Esophagus mucosa (tissue), 1 donor: Measurements from ENCODE around the gene SMCR8. TPM values are rescaled to one million over a fixed set of nuclear protein-coding genes. Genes with fewer than 3 reads are reported as not detected.
"Not testable (repeated sequence)": the region's sequence is repeated elsewhere in the genome, so short reads cannot be mapped to it uniquely, and the experiment has no call there.

ENCODE experiments used
- ATAC-seq: fragments of 200-7000 bp; cut with Tn5 transposase; one replicate; pipeline ENCODE4 v1.9.1; 2020
- total RNA-seq: library from RNA; stranded (reverse); gene quantifications from one replicate; pipeline ENCODE4 v1.2.4, GENCODE V29; 2023
- donor health status: DM: yes; HTN: yes; CAD: no.

Gene SMCR8
- total RNA-seq, 1 donor from 2014 or later, result 8.6 TPM

DNA sequence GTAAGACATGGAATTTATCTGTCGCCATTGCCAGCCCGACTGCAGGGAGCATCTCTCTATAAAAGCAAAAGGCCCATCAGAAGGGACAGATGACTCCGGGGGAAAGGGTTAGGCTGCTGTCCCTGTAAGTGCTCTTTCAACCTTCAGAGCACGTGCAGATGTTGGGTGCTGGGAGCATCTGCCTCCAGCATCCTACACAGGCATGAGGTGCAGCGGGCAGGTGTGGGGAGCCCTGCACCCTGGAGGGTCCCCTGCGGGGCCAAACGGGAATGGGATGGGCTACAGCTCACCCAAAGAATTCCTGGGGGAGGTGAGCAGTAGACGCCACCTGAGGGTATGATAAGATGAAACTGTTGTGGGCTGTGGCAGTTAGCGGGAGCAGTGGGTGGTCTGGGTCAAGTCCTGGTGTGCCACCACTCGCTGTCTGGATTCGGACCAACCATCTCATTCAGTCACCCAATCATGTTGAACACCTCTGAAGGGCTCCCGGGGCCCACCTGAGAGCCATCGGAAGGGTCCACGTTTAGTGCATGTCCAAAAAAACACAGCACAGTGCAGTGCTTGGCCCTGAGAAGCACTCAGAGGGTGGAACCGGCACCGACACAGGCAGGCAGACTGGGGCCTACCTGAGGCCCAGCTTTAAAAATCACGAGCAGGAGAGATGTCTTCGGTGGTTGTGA is 3.8 kb downstream of the SMCR8 start:
- ATAC-seq, result no peak

GRCh38 chr17:18319604-18320256 is 4.6 kb downstream of the SMCR8 start:
- ATAC-seq, result peak; percentile 4

GRCh38 chr17:18320301-18320700 is 5.2 kb downstream of the SMCR8 start:
- no peak for ATAC-seq

DNA sequence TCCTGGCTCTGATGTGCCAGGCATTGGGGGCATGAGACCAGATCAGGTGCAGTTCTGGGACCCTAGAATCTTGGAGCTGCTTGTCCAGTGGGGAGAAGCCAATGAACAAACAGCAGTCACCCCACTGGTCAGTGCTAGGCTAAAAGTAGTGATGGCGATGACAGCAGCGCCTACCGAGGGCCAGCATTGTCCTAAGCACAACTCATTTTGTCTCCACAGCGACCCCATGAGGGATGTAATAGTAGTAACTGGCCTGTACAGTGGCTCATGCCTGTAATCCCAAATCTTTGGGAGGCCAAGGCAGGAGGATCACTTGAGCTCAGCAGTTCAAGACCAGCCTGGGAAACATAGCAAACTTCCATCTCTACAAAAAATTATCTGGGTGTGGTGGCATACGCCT is 6.2 kb downstream of the SMCR8 start:
- no peak for ATAC-seq

GRCh38 chr17:18322522-18322921 is 7.4 kb downstream of the SMCR8 start:
- no peak for ATAC-seq

DNA sequence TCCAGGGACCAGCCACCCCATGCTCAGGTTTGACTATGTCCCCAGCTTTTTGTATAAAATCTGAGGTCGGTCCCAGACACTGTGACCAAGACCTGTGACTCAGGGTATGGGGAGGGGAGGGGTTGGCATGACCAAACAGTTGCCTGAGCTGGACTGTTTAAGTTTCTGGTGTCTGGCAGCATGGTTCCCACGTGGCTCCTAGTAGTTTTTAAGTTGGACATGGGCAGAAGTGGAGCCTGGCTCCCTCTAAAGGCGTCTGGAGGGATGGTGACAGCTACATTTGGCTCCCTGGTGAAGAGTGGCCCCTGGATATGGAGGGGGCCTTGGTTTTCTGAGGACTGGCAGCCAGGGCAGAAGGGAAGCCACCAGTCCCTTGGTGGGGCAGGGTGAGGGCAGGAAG is 7.9 kb downstream of the SMCR8 start:
- peak; percentile 17 for ATAC-seq

- ATAC-seq, result no peak
Observed at GRCh38 chr17:18323507-18324139, 8.5 kb downstream of the SMCR8 start.

DNA sequence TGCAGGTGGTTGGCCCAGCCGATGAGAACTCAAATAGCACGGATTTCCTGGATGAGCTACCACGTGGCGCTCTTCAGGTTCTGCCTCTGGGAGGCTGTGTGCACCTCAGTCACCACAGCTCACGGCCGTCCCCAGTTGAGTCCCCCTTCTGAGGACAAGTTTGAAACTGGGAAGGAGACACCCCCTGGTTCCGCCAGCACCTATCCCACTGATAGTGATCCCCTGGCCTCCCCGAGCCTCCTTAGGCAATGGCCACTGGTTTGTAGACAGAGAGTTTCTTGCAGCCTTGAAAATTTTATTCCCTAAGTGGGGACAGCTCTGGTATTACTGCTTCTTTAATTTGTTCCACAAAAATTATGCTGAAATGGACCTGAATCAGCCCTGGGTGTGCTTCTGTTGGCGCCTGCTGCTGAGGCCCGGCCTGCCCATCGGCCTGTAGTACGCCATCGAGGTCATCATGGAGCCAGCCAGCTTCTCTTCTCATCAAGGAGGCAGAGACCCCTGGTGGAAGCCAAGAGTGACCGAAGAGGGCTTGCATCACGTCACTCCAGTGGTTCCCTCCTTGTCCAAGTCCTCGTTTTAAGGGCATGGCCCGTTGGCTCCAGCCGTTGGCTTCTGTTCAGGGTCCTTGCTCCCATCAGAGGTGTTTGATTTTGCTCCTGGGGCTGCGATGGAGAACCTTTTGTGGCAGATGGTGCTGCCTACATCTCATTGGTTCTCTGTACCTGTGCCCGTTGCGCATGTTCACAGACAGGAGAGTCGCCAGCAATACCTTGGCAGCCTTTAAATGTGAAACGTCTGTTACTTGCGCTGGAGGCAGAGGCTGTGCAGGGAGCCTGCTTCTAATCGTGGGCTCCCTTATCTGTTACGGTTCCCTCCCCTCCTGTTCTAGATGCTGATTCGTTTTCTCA is 9.3 kb downstream of the SMCR8 start:
- ATAC-seq, result no peak

DNA sequence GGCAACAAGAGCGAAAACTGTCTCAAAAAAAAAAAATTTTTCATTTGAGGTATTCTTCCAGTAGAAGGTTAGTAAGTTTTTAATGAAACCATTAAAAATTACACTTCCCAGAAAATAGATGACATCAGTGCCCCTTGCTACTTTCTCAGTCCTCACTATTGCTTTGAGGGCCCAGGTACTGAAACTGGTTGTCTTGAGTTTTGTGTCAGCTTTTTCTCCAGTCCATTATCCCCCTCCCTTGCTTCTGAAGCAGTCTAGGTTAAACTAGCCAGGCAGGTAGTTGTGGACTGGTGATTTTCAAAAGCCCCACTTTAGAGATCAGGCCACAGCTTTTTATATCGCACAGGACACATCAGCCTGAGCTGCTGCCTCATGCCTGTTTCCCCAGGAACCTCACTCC is 10.9 kb downstream of the SMCR8 start:
- ATAC-seq, result no peak

- no peak for ATAC-seq
Observed at GRCh38 chr17:18326572-18326971, 11.5 kb downstream of the SMCR8 start.

DNA sequence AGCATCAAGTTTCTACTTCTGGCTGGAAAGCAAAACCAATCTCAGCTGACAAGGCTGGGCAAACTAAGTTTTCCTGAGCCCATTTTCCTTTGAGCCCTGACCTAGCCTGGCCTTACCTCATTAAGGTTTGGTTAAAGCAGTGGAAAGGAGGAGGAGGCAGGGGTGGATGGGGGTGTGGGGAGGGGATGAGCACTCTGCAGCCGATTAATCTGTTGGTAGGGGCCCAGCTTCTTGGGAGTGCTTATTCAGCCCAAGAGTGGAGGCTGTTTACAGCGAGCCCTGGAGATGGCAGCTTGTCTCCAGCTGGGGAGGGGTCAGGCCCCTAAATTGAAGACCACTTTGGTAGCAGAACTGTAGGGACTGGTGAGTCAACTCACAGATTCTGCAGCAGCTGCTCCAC is 12.0 kb downstream of the SMCR8 start:
- no peak for ATAC-seq

DNA sequence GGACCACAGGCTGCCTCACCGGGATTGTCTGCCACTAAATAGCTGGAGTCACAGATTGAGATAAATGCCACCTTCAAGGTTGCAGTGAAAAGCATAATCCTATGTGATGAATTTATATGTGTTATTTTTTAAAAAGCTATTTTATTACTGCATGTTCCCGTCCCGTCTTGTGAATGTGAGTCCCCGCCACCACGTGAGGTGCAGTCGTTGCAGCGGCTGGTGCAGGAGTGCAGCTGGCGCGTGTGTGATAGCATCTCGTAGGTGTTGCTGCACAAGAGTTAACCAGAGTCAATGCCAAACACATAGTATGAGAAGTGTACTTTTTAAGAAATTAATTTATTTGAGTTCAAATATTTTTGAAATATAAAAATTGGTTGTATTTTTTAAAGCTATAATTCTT is 12.5 kb downstream of the SMCR8 start:
- ATAC-seq, result no peak

GRCh38 chr17:18328643-18329204 is 13.6 kb downstream of the SMCR8 start:
- ATAC-seq, result peak; percentile 15

DNA sequence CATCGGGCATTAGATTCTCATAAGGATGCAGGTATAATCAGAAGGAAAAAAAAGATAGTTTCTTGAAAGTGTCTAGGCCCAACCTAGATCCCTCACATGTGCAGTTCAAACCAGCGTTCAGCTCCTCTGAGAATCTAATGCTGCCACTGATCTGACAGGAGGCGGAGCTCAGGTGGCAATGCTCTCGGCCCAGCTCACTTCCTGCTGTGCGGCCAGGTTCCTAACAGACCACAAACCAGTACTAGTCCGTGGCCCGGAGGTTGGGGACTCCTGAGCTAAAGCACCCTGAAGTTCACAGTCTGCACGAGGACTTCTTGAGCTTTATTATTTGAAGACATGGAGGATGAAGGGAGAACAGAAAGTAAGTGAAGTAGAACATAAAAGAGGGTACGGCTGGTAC is 16.8 kb downstream of the SMCR8 start:
- ATAC-seq, result no peak

GRCh38 chr17:18332909-18333489 is 17.9 kb downstream of the SMCR8 start:
- ATAC-seq, result no peak

DNA sequence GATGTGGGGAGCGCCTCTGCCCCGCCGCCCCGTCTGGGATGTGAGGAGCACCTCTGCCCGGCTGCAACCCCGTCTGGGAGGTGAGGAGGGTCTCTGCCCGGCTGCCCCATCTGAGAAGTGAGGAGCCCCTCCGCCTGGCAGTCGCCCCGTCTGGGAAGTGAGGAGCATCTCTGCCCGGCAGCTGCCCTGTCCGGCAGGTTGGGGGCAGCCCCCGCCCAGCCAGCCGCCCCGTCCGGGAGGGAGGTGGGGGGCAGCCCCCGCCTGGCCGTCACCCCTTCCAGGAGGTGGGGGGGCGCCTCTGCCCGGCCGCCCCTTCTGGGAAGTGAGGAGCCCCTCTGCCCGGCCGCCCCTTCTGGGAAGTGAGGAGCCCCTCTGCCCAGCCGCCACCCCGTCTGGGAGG is 23.1 kb downstream of the SMCR8 start:
- not testable (repeated sequence) for ATAC-seq

DNA sequence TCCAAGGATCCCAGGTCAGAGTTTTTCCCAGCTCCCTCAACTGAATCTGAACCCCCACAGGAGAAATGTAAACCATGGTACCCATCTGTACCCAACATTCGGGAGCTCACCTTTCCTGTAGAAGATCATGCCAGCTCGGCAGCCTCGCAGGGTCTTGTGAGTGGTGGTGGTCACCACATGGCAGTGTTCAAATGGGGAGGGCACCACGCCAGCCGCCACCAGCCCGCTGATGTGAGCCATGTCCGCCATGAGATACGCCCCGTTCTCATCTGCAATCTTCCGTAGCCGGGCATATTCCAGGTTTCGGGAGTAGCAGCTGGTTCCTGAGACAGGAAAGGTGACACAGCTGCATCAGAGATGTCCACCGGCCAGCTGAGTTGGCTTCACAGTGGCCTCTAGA is 24.8 kb downstream of the SMCR8 start:
- ATAC-seq, result no peak

DNA sequence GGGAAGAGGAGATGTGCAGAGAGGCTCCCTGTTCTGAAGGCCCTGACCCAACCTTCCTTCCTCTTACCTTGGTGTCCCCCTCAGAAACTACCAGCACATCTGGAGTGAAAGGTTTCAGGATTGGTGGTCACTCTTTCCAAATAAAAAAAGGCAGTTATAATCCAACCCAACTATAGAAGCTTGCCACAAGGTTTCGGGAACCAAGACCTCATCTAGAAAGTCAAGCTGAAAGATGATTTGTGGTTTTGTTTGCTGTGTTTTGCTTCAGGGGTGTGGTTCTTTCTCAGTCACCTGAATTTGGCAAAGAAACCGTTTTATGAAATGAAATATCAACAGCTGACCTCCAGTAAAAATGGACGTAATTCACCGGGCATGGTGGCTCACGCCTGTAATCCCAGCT is 28.9 kb downstream of the SMCR8 start:
- ATAC-seq, result no peak

DNA sequence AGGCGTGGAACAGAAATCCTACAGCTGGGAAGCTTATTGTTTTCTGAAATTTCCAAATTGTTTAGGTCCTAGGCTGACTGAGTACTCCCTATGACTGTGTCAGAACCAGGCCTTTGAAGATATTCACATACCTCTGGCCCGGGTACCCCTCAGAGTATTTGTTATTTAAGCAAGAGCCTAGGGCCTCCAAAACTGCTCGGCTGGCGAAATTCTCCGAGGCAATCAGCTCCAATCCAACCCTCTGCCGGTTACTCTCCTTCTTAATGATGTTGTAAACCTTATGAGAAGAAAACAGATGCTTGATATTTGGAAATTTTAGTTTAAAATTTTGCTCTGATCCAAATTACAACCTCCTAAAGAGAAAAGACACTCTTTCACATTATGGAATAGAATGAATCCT is 38.4 kb downstream of the SMCR8 start:
- no peak for ATAC-seq

DNA sequence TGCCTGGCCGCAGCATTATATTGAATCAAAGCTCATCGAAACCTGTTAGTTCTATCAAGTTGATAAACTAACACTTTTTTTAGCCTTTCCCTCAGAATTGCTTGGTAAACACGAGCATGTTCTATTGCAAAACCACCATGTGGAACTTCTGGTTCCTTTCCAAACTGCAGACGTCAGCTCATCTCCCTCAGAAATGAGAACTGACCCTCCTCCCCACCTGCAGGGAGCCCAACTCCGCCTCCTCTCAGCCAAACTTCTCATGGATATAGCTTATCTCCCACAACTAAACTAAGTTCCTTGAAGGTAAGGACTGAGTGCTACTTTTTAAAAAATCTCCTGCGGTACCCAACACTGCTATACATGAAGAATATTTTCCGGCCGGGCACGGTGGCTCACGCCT is 41.5 kb downstream of the SMCR8 start:
- no peak for ATAC-seq

DNA sequence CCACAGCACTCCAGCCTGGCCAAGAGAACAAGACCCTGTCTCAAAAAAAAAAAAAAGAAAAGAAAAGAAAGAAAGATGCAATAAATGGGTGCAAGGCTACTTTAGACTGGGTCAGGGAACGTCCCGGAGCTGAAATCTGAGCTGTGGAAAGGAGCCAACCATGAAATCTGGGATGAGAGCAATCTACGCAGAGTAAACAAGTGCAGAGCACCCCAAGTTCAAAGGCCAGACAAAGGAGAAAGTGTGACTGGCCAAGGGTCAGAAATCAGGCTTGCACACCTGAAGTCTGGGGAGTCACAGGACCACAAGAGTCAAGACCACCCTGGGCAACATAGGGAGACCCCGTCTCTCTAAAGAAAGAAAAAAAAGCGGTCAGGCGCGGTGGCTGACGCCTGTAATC is 45.4 kb downstream of the SMCR8 start:
- no peak for ATAC-seq
